ENCODE measurements around the gene ABR.

ABR gene

GRCh38 chr17:1164935-1165556 lies 14.7 kb downstream of the ABR start:
- DNase-seq (ENCODE audit: low read depth): no peak

GRCh38 chr17:1162116-1162855 lies 17.5 kb downstream of the ABR start:
- no peak overlapping the region for H3K4me3 ChIP-seq (ENCODE audit: low read length)
- no peak for DNase-seq (ENCODE audit: low read depth)
- no peak for TF ChIP-seq CTCF (conservative IDR thresholded peaks at IDR 0.05; ENCODE audit: low read length)

More at GRCh38 chr17:1164935-1165556, 14.7 kb downstream of the ABR start:
- TF ChIP-seq CTCF (conservative IDR thresholded peaks at IDR 0.05; ENCODE audit: low read length): no peak
- no peak overlapping the region for H3K4me3 ChIP-seq (ENCODE audit: low read length)

DNA sequence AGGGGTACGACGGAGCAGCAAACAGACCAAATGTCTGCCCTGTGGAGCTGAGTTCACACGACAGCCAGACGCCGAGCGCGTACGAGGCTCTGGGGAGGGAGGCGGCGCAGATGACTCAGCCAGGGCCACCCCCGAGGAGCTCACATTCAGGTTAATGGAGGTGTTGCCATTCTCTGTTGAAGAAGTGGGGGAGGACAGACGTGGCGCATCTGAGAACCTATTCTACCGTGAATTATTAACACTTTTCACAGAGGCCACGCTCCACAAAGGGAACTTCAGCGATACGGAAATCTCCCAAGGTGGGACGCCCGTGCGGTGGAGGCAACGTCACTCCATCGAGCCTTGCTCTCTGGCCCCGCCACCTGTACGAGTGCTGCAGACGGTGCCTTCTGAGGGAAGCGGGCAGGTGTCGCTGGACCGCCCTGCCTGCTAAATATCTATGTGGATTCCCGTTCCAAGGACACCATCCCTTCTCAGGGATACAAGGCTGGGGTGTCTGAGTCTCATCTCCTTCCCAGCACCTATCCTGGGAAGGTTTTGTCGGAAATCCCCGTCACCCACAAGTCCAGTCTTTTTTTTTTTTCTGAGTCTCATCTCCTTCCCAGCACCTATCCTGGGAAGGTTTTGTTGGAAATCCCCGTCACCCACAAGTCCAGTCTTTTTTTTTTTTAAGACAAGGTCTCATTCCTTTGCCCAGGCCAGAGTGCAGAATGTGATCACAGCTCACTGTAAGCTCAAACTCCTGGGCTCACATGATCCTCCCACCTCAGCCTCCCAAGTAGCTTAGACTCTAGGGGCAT lies 19.0 kb downstream of the ABR start:
- DNase-seq (ENCODE audit: low read depth): no peak
- no peak overlapping the region for H3K4me3 ChIP-seq (ENCODE audit: low read length)

DNA sequence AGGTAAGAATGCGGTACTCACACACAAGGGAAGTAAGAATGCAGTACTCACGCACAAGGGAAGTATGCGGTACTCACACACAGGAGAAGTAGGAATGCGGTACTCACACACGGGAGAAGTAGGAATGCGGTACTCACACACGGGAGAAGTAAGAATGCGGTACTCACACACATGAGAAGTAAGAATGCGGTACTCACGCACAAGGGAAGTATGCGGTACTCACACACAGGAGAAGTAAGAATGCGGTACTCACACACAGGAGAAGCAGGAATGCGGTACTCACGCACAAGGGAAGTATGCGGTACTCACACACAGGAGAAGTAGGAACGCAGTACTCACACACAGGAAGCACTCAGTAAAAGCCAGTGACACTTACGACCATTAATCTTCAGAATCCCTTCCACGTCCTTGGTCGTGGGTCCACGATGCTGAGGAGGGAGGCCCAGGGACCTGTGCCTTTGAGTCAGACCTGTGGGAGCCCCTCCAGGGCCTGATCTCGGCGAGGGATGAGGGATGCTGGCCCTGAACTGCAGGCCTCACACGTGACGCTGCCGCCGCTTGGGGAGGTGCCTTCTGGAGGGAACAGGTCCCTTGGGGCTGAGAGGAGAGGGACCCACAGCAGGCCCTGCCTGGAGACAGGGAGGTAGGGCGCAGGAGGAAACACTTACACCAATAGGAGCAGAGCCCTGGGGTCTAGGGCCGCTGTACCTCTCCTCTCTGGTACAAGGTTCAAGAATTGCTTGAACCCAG lies 20.2 kb downstream of the ABR start:
- no peak overlapping the region for H3K4me3 ChIP-seq (ENCODE audit: low read length)
- no peak for TF ChIP-seq CTCF (conservative IDR thresholded peaks at IDR 0.05; ENCODE audit: low read length)
- no peak for DNase-seq (ENCODE audit: low read depth)

More for the DNA sequence above, 19.0 kb downstream of the ABR start:
- TF ChIP-seq CTCF (conservative IDR thresholded peaks at IDR 0.05; ENCODE audit: low read length): no peak

GRCh38 chr17:1158879-1159278 lies 20.9 kb downstream of the ABR start:
- no peak for TF ChIP-seq CTCF (conservative IDR thresholded peaks at IDR 0.05; ENCODE audit: low read length)
- peak; percentile 46 for DNase-seq (ENCODE audit: low read depth)
- H3K4me3 ChIP-seq (ENCODE audit: low read length): no peak overlapping the region

DNA sequence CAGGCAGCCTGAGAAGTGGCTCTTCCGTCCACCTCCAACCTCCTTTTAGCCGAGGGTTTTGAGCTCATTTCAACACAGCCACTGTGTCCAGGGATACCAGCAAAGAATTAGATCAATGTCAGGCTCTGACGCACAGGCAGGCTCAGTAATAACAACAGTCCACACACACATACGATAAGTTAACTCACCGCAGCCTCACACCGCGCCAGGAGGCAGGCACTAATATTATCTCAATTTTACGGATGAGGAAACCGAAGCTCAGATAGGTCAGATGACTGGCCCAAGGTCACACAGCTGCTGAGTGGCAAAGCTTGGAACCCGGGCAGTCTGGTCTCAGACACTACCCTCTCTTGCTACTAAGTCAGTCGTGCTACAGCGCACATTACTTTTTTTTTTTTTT lies 22.9 kb downstream of the ABR start:
- DNase-seq (ENCODE audit: low read depth): no peak
- no peak overlapping the region for H3K4me3 ChIP-seq (ENCODE audit: low read length)
- TF ChIP-seq CTCF (conservative IDR thresholded peaks at IDR 0.05; ENCODE audit: low read length): no peak

Measured in AG10803 (cell line).